HEK293T (cell line): Measurements from ENCODE around the gene DNAJC3.

ENCODE experiments used
- ELF4 ChIP-seq: fragments of 450-650 bp; IDR thresholded peaks from 2 replicates; pipeline ENCODE4 v1.6.1; 2017; ENCODE audit warnings: antibody characterized with exemption
- FOXK2 ChIP-seq: fragments of 450-650 bp; IDR thresholded peaks from 2 replicates; pipeline ENCODE4 v1.6.1; 2016; ENCODE audit warnings: mild to moderate bottlenecking
- FOXM1 ChIP-seq: fragments of 450-650 bp; IDR thresholded peaks from 2 replicates; pipeline ENCODE4 v1.6.1; 2017; ENCODE audit warnings: mild to moderate bottlenecking, borderline replicate concordance
- PKNOX1 ChIP-seq: fragments of 450-650 bp; IDR thresholded peaks from 2 replicates; pipeline ENCODE4 v1.6.1; 2016
- SP1 ChIP-seq: fragments of 450-650 bp; IDR thresholded peaks from 2 replicates; pipeline ENCODE4 v1.6.1; 2017

GRCh38 chr13:95814495-95814894, 137.6 kb downstream of the DNAJC3 start:
- no peak for TF ChIP-seq PKNOX1
- no peak for TF ChIP-seq FOXK2
- TF ChIP-seq FOXM1: no peak
- TF ChIP-seq ELF4: no peak
- TF ChIP-seq SP1: no peak
